GM23338 (cell line): Measurements from ENCODE around the gene CDH23. TPM values are rescaled to one million over a fixed set of nuclear protein-coding genes. Genes with fewer than 3 reads are reported as not detected.

Source experiments
- ATAC-seq: fragments of 200-7000 bp; cut with Tn5 transposase; 3 replicates; pipeline ENCODE4 v1.9.1; 2020
- DNase-seq: peaks from one replicate; pipeline ENCODE4 v3.0.0-alpha.2; 2015; ENCODE audit warnings: low spot score
- H2AFZ ChIP-seq: fragments of 200-600 bp; sonication (generic); 2 replicates; pipeline ENCODE4 v1.8.0; 2016; ENCODE audit warnings: antibody characterized with exemption, mild to moderate bottlenecking, moderate library complexity
- H3F3A ChIP-seq: fragments of 200-600 bp; sonication (generic); replicated peaks from 2 replicates; pipeline ENCODE4 v1.8.0; 2017; ENCODE audit warnings: antibody characterized with exemption, mixed run types, low read depth
- H3K27ac ChIP-seq: fragments of 200-600 bp; sonication (generic); 2 replicates; pipeline ENCODE4 v1.6.1; 2016; ENCODE audit warnings: low read depth
- H3K27me3 ChIP-seq: fragments of 200-600 bp; sonication (generic); 2 replicates; pipeline ENCODE4 v1.8.0; 2016; ENCODE audit warnings: mild to moderate bottlenecking, mixed run types, moderate library complexity; ENCODE audit not compliant: insufficient read depth
- H3K36me3 ChIP-seq: fragments of 200-600 bp; sonication (generic); 2 replicates; pipeline ENCODE4 v1.8.0; 2016; ENCODE audit warnings: mild to moderate bottlenecking; ENCODE audit not compliant: insufficient read depth
- H3K4me1 ChIP-seq: fragments of 200-600 bp; sonication (generic); 2 replicates; pipeline ENCODE4 v1.8.0; 2016; ENCODE audit warnings: mild to moderate bottlenecking, moderate library complexity; ENCODE audit not compliant: insufficient read depth
- H3K4me2 ChIP-seq: fragments of 200-600 bp; sonication (generic); 2 replicates; pipeline ENCODE4 v1.7.1; 2017; ENCODE audit warnings: mixed run types
- H3K4me3 ChIP-seq: fragments of 200-600 bp; sonication (generic); 2 replicates; pipeline ENCODE4 v1.6.1; 2016; ENCODE audit warnings: mixed run types
- H3K79me2 ChIP-seq: fragments of 200-600 bp; sonication (generic); replicated peaks from 2 replicates; pipeline ENCODE4 v1.8.0; 2017; ENCODE audit warnings: mild to moderate bottlenecking; ENCODE audit not compliant: insufficient read depth
- H3K9me2 ChIP-seq: fragments of 200-600 bp; sonication (generic); 2 replicates; pipeline ENCODE4 v1.8.0; 2017; ENCODE audit not compliant: insufficient read depth
- H4K20me1 ChIP-seq: fragments of 200-600 bp; sonication (generic); replicated peaks from 2 replicates; pipeline ENCODE4 v1.8.0; 2017; ENCODE audit warnings: mild to moderate bottlenecking; ENCODE audit not compliant: insufficient read depth
- H3K27ac Mint-ChIP-seq: 2 replicates; pipeline ENCODE4 v1.8.0; 2020; ENCODE audit warnings: inconsistent platforms, mild to moderate bottlenecking, moderate library complexity, mixed read lengths
- H3K27me3 Mint-ChIP-seq: 3 replicates; pipeline ENCODE4 v1.8.0; 2022; ENCODE audit warnings: low read depth, mild to moderate bottlenecking, moderate library complexity, mixed read lengths, inconsistent platforms; ENCODE audit not compliant: insufficient read depth, poor library complexity
- H3K36me3 Mint-ChIP-seq: 3 replicates; pipeline ENCODE4 v1.8.0; 2021; ENCODE audit warnings: low read depth, mild to moderate bottlenecking, inconsistent platforms, moderate library complexity, mixed read lengths
- H3K4me1 Mint-ChIP-seq: 3 replicates; pipeline ENCODE4 v1.8.0; 2020; ENCODE audit warnings: mild to moderate bottlenecking, inconsistent platforms, mixed read lengths
- H3K4me3 Mint-ChIP-seq: 3 replicates; pipeline ENCODE4 v1.8.0; 2021; ENCODE audit warnings: moderate library complexity, mild to moderate bottlenecking, inconsistent platforms, mixed read lengths
- H3K9me3 Mint-ChIP-seq: 3 replicates; pipeline ENCODE4 v1.8.0; 2020; ENCODE audit warnings: moderate library complexity, mild to moderate bottlenecking, inconsistent platforms, mixed read lengths
- CREB1 ChIP-seq: fragments of 250-450 bp; sonication (Bioruptor Pico); IDR thresholded peaks from 2 replicates; pipeline ENCODE4 v1.5.0; 2020; ENCODE audit warnings: low read depth, mild to moderate bottlenecking, moderate library complexity
- CTCF ChIP-seq, 2 experiments: fragments of 200-600 bp in 1 of 2; sonication (generic) in 1 of 2; conservative IDR thresholded peaks; 2 replicates each; pipeline versions ENCODE4 v1.5.1 to v1.6.1; 2016 to 2017; ENCODE audit warnings: antibody characterized with exemption in 2 of 2, low read depth in 2 of 2, mild to moderate bottlenecking in 2 of 2, moderate library complexity in 1 of 2
- EZH2 ChIP-seq: fragments of 200-600 bp; sonication (generic); IDR thresholded peaks from one replicate; pipeline ENCODE4 v1.8.0; 2017; ENCODE audit warnings: antibody characterized with exemption, mild to moderate bottlenecking, low read depth; ENCODE audit not compliant: unreplicated experiment
- JUNB ChIP-seq: IDR thresholded peaks from one replicate; pipeline ENCODE4 v1.6.1; 2016; ENCODE audit warnings: antibody characterized with exemption; ENCODE audit not compliant: unreplicated experiment
- NANOG ChIP-seq: IDR thresholded peaks from 2 replicates; pipeline ENCODE4 v1.6.1; 2016; ENCODE audit warnings: antibody characterized with exemption, borderline replicate concordance
- ZNF114 ChIP-seq: fragments of 250-450 bp; sonication (Bioruptor Pico); IDR thresholded peaks from 2 replicates; pipeline ENCODE4 v1.5.0; 2020; ENCODE audit warnings: mild to moderate bottlenecking, moderate library complexity
- ZNF331 ChIP-seq: fragments of 250-450 bp; sonication (Bioruptor Pico); IDR thresholded peaks from 2 replicates; pipeline ENCODE4 v1.5.0; 2020; ENCODE audit warnings: low read depth, mild to moderate bottlenecking, moderate library complexity
- ZNF462 ChIP-seq: fragments of 250-450 bp; sonication (Bioruptor Pico); IDR thresholded peaks from 2 replicates; pipeline ENCODE4 v1.5.0; 2020; ENCODE audit warnings: mild to moderate bottlenecking, moderate library complexity
- polyA plus RNA-seq: library from polyadenylated mRNA; unstranded; fragments of >200 nt; fragmentation: Nextera tagmentation; extraction: Ambion mirVana; gene quantifications from 2 replicates; pipeline ENCODE4 v1.2.1, GENCODE V29; 2016
- total RNA-seq: library from RNA; depleted of rRNA; stranded (reverse); fragments of >200 nt; shearing (Covaris generic); gene quantifications from 2 replicates; pipeline ENCODE4 v1.2.3, GENCODE V29; 2014

Gene CDH23
- total and polyA plus RNA-seq, 2 experiments from 2014 or later = 0.95 to 4.3 TPM

GRCh38 chr10:71457908-71458307 lies 61.2 kb downstream of the CDH23 start (continued):
- TF ChIP-seq ZNF462 (CRISPR knock-in tag) (no peak), ZNF114 (no peak), ZNF331 (CRISPR knock-in tag) (no peak), CREB1 (CRISPR knock-in tag) (no peak), NANOG (no peak), EZH2 (no peak)

- no peak for DNase-seq
- H3K79me2 ChIP-seq = no peaks in the 10 kb centered on the region
- no peak overlapping the region for H3K4me2 ChIP-seq
- no peaks in the 10 kb centered on the region for H3K27me3 ChIP-seq
- no peaks in the 10 kb centered on the region for H3K9me2 ChIP-seq
- no peaks in the 10 kb centered on the region for H3K36me3 Mint-ChIP-seq
- no peak overlapping the region for H2AFZ ChIP-seq
- no peak overlapping the region for H3K4me3 ChIP-seq
- H3K4me1 Mint-ChIP-seq = no peaks in the 10 kb centered on the region
- no peak for ATAC-seq
- H3K36me3 ChIP-seq = no peaks in the 10 kb centered on the region
- H3K4me3 Mint-ChIP-seq = no peak overlapping the region
- no peaks in the 10 kb centered on the region for H3K4me1 ChIP-seq
- no peak overlapping the region for H3K27ac Mint-ChIP-seq
- H3K9me3 Mint-ChIP-seq = no peaks in the 10 kb centered on the region
- no peaks in the 10 kb centered on the region for H3F3A ChIP-seq
- H3K27ac ChIP-seq = no peak overlapping the region
- H3K27me3 Mint-ChIP-seq = peaks cover 6% of the 10 kb centered on the region
- no peaks in the 10 kb centered on the region for H4K20me1 ChIP-seq
- TF ChIP-seq NANOG = no peak
- no peak for TF ChIP-seq CTCF (conservative IDR thresholded peaks at IDR 0.05; ENCODE audit: low read depth in 2 of 2)
- TF ChIP-seq CREB1 (CRISPR knock-in tag) = no peak
- no peak for TF ChIP-seq JUNB
- TF ChIP-seq ZNF462 (CRISPR knock-in tag) = no peak
- TF ChIP-seq ZNF331 (CRISPR knock-in tag) = no peak
Measured at GRCh38 chr10:71458387-71458786, 61.7 kb downstream of the CDH23 start.
